Kidney epithelial cell (primary cell): ENCODE results near the gene MMP20. TPM values are rescaled to one million over a fixed set of nuclear protein-coding genes. Genes with fewer than 3 reads are reported as not detected.

Experiments used
- DNase-seq: peaks from one replicate; pipeline ENCODE4 v3.0.0-alpha.2; 2010; ENCODE audit warnings: low read depth
- H3K27me3 ChIP-seq: 2 replicates; pipeline ENCODE4 v1.6.0; 2011; ENCODE audit warnings: low read length; ENCODE audit not compliant: control insufficient read depth, insufficient read depth
- H3K36me3 ChIP-seq: 2 replicates; pipeline ENCODE4 v1.5.1; 2011; ENCODE audit warnings: low read length; ENCODE audit not compliant: control insufficient read depth, insufficient read depth
- H3K4me3 ChIP-seq: 2 replicates; pipeline ENCODE4 v1.5.1; 2011; ENCODE audit warnings: low read depth, mild to moderate bottlenecking, control low read depth, low read length
- CTCF ChIP-seq: IDR thresholded peaks from 2 replicates; pipeline ENCODE4 v1.5.1; 2011; ENCODE audit warnings: mild to moderate bottlenecking, moderate library complexity, low read length, control low read depth, inconsistent platforms; ENCODE audit not compliant: insufficient read depth, poor library complexity, severe bottlenecking
- total RNA-seq: library from RNA; depleted of rRNA; stranded (reverse); fragments of >200 nt; gene quantifications from 2 replicates; pipeline ENCODE4 v1.2.3, GENCODE V29; 2015

MMP20 gene
- total RNA-seq, 1 donor from 2014 or later: not detected

- H3K4me3 ChIP-seq: no peak overlapping the region
- H3K36me3 ChIP-seq: no peaks in the 10 kb centered on the region
- DNase-seq: no peak
- H3K27me3 ChIP-seq: no peaks in the 10 kb centered on the region
- no peak for TF ChIP-seq CTCF
Measured at GRCh38 chr11:102661040-102661439, 35.9 kb upstream of the MMP20 start.

GRCh38 chr11:102656528-102656927 lies 31.4 kb upstream of the MMP20 start:
- no peak for TF ChIP-seq CTCF
- DNase-seq: no peak
- no peak overlapping the region for H3K4me3 ChIP-seq
- H3K27me3 ChIP-seq: no peaks in the 10 kb centered on the region
- H3K36me3 ChIP-seq: no peaks in the 10 kb centered on the region

GRCh38 chr11:102655547-102655946 lies 30.4 kb upstream of the MMP20 start:
- Histone ChIP-seq H3K36me3 (no peaks in the 10 kb centered on the region), H3K27me3 (no peaks in the 10 kb centered on the region), H3K4me3 (no peak overlapping the region)
- TF ChIP-seq CTCF: no peak
- no peak for DNase-seq

GRCh38 chr11:102654761-102655160 lies 29.6 kb upstream of the MMP20 start:
- no peak overlapping the region for H3K4me3 ChIP-seq
- DNase-seq: no peak
- TF ChIP-seq CTCF: no peak
- no peaks in the 10 kb centered on the region for H3K27me3 ChIP-seq
- no peaks in the 10 kb centered on the region for H3K36me3 ChIP-seq

- TF ChIP-seq CTCF: no peak
- no peaks in the 10 kb centered on the region for H3K36me3 ChIP-seq
- H3K4me3 ChIP-seq: no peak overlapping the region
- no peak for DNase-seq
- H3K27me3 ChIP-seq: no peaks in the 10 kb centered on the region
Measured at GRCh38 chr11:102653744-102654291, 28.7 kb upstream of the MMP20 start.

GRCh38 chr11:102647430-102647829 lies 22.3 kb upstream of the MMP20 start:
- Histone ChIP-seq H3K36me3 (no peaks in the 10 kb centered on the region), H3K27me3 (no peaks in the 10 kb centered on the region), H3K4me3 (no peak overlapping the region)
- no peak for DNase-seq
- no peak for TF ChIP-seq CTCF
